Breast epithelium (tissue), 3 donors: ENCODE results near the gene HOXB9.

ENCODE experiments used
- POLR2AphosphoS5 ChIP-seq, 3 donors: sonication (generic); formaldehyde crosslinking; IDR thresholded peaks; one replicate each; pipeline ENCODE4 v1.6.1; 2017; ENCODE audit warnings: antibody characterized with exemption in 3 of 3
- TF ChIP-seq, protein P1 (sequence below), 3 donors: fragments of 450-650 bp; IDR thresholded peaks; one replicate each; pipeline ENCODE4 v1.5.1; 2016 to 2017; ENCODE audit warnings: antibody characterized with exemption in 3 of 3, mild to moderate bottlenecking in 3 of 3, moderate library complexity in 3 of 3

GRCh38 chr17:48630925-48631692 lies 5.0 kb upstream of the HOXB9 start:
- no peak for TF ChIP-seq POLR2AphosphoS5 (IDR thresholded peaks at IDR 0.05)
- TF ChIP-seq, protein P1, sequence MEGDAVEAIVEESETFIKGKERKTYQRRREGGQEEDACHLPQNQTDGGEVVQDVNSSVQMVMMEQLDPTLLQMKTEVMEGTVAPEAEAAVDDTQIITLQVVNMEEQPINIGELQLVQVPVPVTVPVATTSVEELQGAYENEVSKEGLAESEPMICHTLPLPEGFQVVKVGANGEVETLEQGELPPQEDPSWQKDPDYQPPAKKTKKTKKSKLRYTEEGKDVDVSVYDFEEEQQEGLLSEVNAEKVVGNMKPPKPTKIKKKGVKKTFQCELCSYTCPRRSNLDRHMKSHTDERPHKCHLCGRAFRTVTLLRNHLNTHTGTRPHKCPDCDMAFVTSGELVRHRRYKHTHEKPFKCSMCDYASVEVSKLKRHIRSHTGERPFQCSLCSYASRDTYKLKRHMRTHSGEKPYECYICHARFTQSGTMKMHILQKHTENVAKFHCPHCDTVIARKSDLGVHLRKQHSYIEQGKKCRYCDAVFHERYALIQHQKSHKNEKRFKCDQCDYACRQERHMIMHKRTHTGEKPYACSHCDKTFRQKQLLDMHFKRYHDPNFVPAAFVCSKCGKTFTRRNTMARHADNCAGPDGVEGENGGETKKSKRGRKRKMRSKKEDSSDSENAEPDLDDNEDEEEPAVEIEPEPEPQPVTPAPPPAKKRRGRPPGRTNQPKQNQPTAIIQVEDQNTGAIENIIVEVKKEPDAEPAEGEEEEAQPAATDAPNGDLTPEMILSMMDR (IDR thresholded peaks at IDR 0.05) = no peak
